LNCaP clone FGC (cell line): ENCODE measurements around the gene KCTD12.

ENCODE experiments used
- DNase-seq: peaks from one replicate; pipeline ENCODE4 v3.0.0-alpha.2; 2011; ENCODE audit warnings: low read depth
- H3K4me3 ChIP-seq: 2 replicates; pipeline ENCODE4 v1.5.1; 2011; ENCODE audit warnings: mild to moderate bottlenecking, low read depth, low read length, control low read depth
- CTCF ChIP-seq: IDR thresholded peaks from 2 replicates; pipeline ENCODE4 v1.5.1; 2012; ENCODE audit warnings: mild to moderate bottlenecking; ENCODE audit not compliant: control insufficient read depth, insufficient read depth; ENCODE audit errors: extremely low read depth

KCTD12 gene

GRCh38 chr13:76882431-76882830, 3.8 kb downstream of the KCTD12 start:
- no peak for TF ChIP-seq CTCF
- no peak overlapping the region for H3K4me3 ChIP-seq
- no peak for DNase-seq

GRCh38 chr13:76879883-76880270, 6.3 kb downstream of the KCTD12 start:
- no peak for TF ChIP-seq CTCF

GRCh38 chr13:76879203-76879882, 6.9 kb downstream of the KCTD12 start:
- no peak for TF ChIP-seq CTCF
- no peak overlapping the region for H3K4me3 ChIP-seq
- DNase-seq = no peak

More at GRCh38 chr13:76879883-76880270, 6.3 kb downstream of the KCTD12 start:
- no peak for DNase-seq
- H3K4me3 ChIP-seq = no peak overlapping the region

GRCh38 chr13:76878043-76878442, 8.2 kb downstream of the KCTD12 start:
- DNase-seq = no peak
- TF ChIP-seq CTCF = no peak
- no peak overlapping the region for H3K4me3 ChIP-seq

- DNase-seq = no peak
- TF ChIP-seq CTCF = no peak
- H3K4me3 ChIP-seq = no peak overlapping the region
These were observed 10.9 kb downstream of the KCTD12 start for GRCh38 chr13:76875271-76875815.

- DNase-seq = no peak
These were observed 11.7 kb downstream of the KCTD12 start for GRCh38 chr13:76874479-76874878.

More at GRCh38 chr13:76874479-76874878, 11.7 kb downstream of the KCTD12 start:
- H3K4me3 ChIP-seq = no peak overlapping the region
- TF ChIP-seq CTCF = no peak
